ENCODE results near the gene ZC3H4. TPM values are rescaled to one million over a fixed set of nuclear protein-coding genes. Genes with fewer than 3 reads are reported as not detected.

The ZC3H4 gene
- total and polyA plus RNA-seq, 9 of the 15 experiments (the other 6 are each of a cell fraction or from before 2014, with no cell fraction given): 2.2 to 75.6 (median 18.3) TPM

Other genes with a start within 250 kb of the ZC3H4 start
Only the 7 nearest of the 9 such genes appear.
- 1.2 and 2.0 TPM in 2 replicates for gene NPAS1, start 93.9 kb downstream of the ZC3H4 start, total RNA-seq (2014; rRNA removed)
- 0.13 and 0.58 TPM in 2 replicates for gene NPAS1, start 93.9 kb downstream of the ZC3H4 start, total RNA-seq (2014; rRNA removed; fragmentation: Illumina TruSeq; extraction: Trizol)
- gene NPAS1, start 93.9 kb downstream of the ZC3H4 start, total RNA-seq (2015; rRNA removed; fragmentation: Illumina TruSeq; extraction: Trizol): 2.5 and 2.9 TPM in 2 replicates
- 5.2 and 5.3 TPM in 2 replicates for gene NPAS1, start 93.9 kb downstream of the ZC3H4 start, total RNA-seq (2021)
- gene NPAS1, start 93.9 kb downstream of the ZC3H4 start, polyA plus RNA-seq (2011; rRNA removed): 1.6 and 2.4 TPM in 2 replicates
- 1.2 and 3.2 TPM in 2 replicates for gene NPAS1, start 93.9 kb downstream of the ZC3H4 start, polyA plus RNA-seq (2014; fragmentation: Illumina TruSeq; extraction: Trizol)
- not detected for gene NPAS1, start 93.9 kb downstream of the ZC3H4 start, polyA plus RNA-seq (2014; fragmentation: Nextera tagmentation; extraction: Ambion mirVana)
- gene NPAS1, start 93.9 kb downstream of the ZC3H4 start, polyA plus RNA-seq (2014; rRNA removed): 3.0 and 4.6 TPM in 2 replicates
- gene TMEM160, start 65.2 kb downstream of the ZC3H4 start, total RNA-seq (2014; rRNA removed): 95.2 and 166 TPM in 2 replicates
- 0.64 and 2.4 TPM in 2 replicates for gene TMEM160, start 65.2 kb downstream of the ZC3H4 start, total RNA-seq (2014; rRNA removed; fragmentation: Illumina TruSeq; extraction: Trizol)
- 2.4 and 4.4 TPM in 2 replicates for gene TMEM160, start 65.2 kb downstream of the ZC3H4 start, total RNA-seq (2015; rRNA removed; fragmentation: Illumina TruSeq; extraction: Trizol)
- gene TMEM160, start 65.2 kb downstream of the ZC3H4 start, total RNA-seq (2021): 77.6 and 79.5 TPM in 2 replicates
- gene TMEM160, start 65.2 kb downstream of the ZC3H4 start, polyA plus RNA-seq (2011; rRNA removed): 8.7 and 14.0 TPM in 2 replicates
- 1.4 TPM in 1 of 2 replicates, not detected in the other for gene TMEM160, start 65.2 kb downstream of the ZC3H4 start, polyA plus RNA-seq (2014; fragmentation: Illumina TruSeq; extraction: Trizol)
- gene TMEM160, start 65.2 kb downstream of the ZC3H4 start, polyA plus RNA-seq (2014; fragmentation: Nextera tagmentation; extraction: Ambion mirVana): under 1 TPM; 0.10 to 0.25 TPM
- 85.9 and 90.7 TPM in 2 replicates for gene TMEM160, start 65.2 kb downstream of the ZC3H4 start, polyA plus RNA-seq (2014; rRNA removed)
- 194 and 213 TPM in 2 replicates for gene SAE1, start 17.1 kb upstream of the ZC3H4 start, total RNA-seq (2014; rRNA removed)
- 215 and 244 TPM in 2 replicates for gene SAE1, start 17.1 kb upstream of the ZC3H4 start, total RNA-seq (2014; rRNA removed; fragmentation: Illumina TruSeq; extraction: Trizol)
- gene SAE1, start 17.1 kb upstream of the ZC3H4 start, total RNA-seq (2015; rRNA removed; fragmentation: Illumina TruSeq; extraction: Trizol): 220 and 231 TPM in 2 replicates
- gene SAE1, start 17.1 kb upstream of the ZC3H4 start, total RNA-seq (2021): 205 and 217 TPM in 2 replicates
- 199 and 297 TPM in 2 replicates for gene SAE1, start 17.1 kb upstream of the ZC3H4 start, polyA plus RNA-seq (2011; rRNA removed)
- 293 and 299 TPM in 2 replicates for gene SAE1, start 17.1 kb upstream of the ZC3H4 start, polyA plus RNA-seq (2014; fragmentation: Illumina TruSeq; extraction: Trizol)
- 100 to 1,000 TPM in 1 of 2 experiments, 10 to 100 TPM in 1; 82.8 to 133 TPM for gene SAE1, start 17.1 kb upstream of the ZC3H4 start, polyA plus RNA-seq (2014; fragmentation: Nextera tagmentation; extraction: Ambion mirVana)
- gene SAE1, start 17.1 kb upstream of the ZC3H4 start, polyA plus RNA-seq (2014; rRNA removed): 250 and 273 TPM in 2 replicates
- gene BBC3, start 117.4 kb upstream of the ZC3H4 start, total RNA-seq (2014; rRNA removed): 25.2 and 26.9 TPM in 2 replicates
- 3.5 and 4.1 TPM in 2 replicates for gene BBC3, start 117.4 kb upstream of the ZC3H4 start, total RNA-seq (2014; rRNA removed; fragmentation: Illumina TruSeq; extraction: Trizol)
- 5.3 and 5.4 TPM in 2 replicates for gene BBC3, start 117.4 kb upstream of the ZC3H4 start, total RNA-seq (2015; rRNA removed; fragmentation: Illumina TruSeq; extraction: Trizol)
- 20.3 and 30.7 TPM in 2 replicates for gene BBC3, start 117.4 kb upstream of the ZC3H4 start, total RNA-seq (2021)
- 4.8 and 4.9 TPM in 2 replicates for gene BBC3, start 117.4 kb upstream of the ZC3H4 start, polyA plus RNA-seq (2011; rRNA removed)
- 2.0 and 11.7 TPM in 2 replicates for gene BBC3, start 117.4 kb upstream of the ZC3H4 start, polyA plus RNA-seq (2014; fragmentation: Illumina TruSeq; extraction: Trizol)
- gene BBC3, start 117.4 kb upstream of the ZC3H4 start, polyA plus RNA-seq (2014; fragmentation: Nextera tagmentation; extraction: Ambion mirVana): under 1 TPM; 0.15 to 0.32 TPM
- gene BBC3, start 117.4 kb upstream of the ZC3H4 start, polyA plus RNA-seq (2014; rRNA removed): 21.6 and 22.5 TPM in 2 replicates
- 21.1 and 22.7 TPM in 2 replicates for gene CCDC9, start 142.7 kb upstream of the ZC3H4 start, total RNA-seq (2014; rRNA removed)
- 5.5 and 6.5 TPM in 2 replicates for gene CCDC9, start 142.7 kb upstream of the ZC3H4 start, total RNA-seq (2014; rRNA removed; fragmentation: Illumina TruSeq; extraction: Trizol)
- gene CCDC9, start 142.7 kb upstream of the ZC3H4 start, total RNA-seq (2015; rRNA removed; fragmentation: Illumina TruSeq; extraction: Trizol): 8.4 and 9.6 TPM in 2 replicates
- 29.3 and 38.6 TPM in 2 replicates for gene CCDC9, start 142.7 kb upstream of the ZC3H4 start, total RNA-seq (2021)
- 4.8 and 5.3 TPM in 2 replicates for gene CCDC9, start 142.7 kb upstream of the ZC3H4 start, polyA plus RNA-seq (2011; rRNA removed)
- gene CCDC9, start 142.7 kb upstream of the ZC3H4 start, polyA plus RNA-seq (2014; fragmentation: Illumina TruSeq; extraction: Trizol): 19.5 and 21.6 TPM in 2 replicates
- gene CCDC9, start 142.7 kb upstream of the ZC3H4 start, polyA plus RNA-seq (2014; fragmentation: Nextera tagmentation; extraction: Ambion mirVana): under 1 TPM; 0.23 to 0.57 TPM
- 27.9 and 31.8 TPM in 2 replicates for gene CCDC9, start 142.7 kb upstream of the ZC3H4 start, polyA plus RNA-seq (2014; rRNA removed)
- 11.3 and 15.0 TPM in 2 replicates for gene INAFM1, start 161.1 kb upstream of the ZC3H4 start, total RNA-seq (2014; rRNA removed)
- gene INAFM1, start 161.1 kb upstream of the ZC3H4 start, total RNA-seq (2014; rRNA removed; fragmentation: Illumina TruSeq; extraction: Trizol): 0.95 and 1.2 TPM in 2 replicates
- 2.1 and 2.3 TPM in 2 replicates for gene INAFM1, start 161.1 kb upstream of the ZC3H4 start, total RNA-seq (2015; rRNA removed; fragmentation: Illumina TruSeq; extraction: Trizol)
- 26.6 and 30.9 TPM in 2 replicates for gene INAFM1, start 161.1 kb upstream of the ZC3H4 start, total RNA-seq (2021)
- 3.1 and 7.8 TPM in 2 replicates for gene INAFM1, start 161.1 kb upstream of the ZC3H4 start, polyA plus RNA-seq (2011; rRNA removed)
- gene INAFM1, start 161.1 kb upstream of the ZC3H4 start, polyA plus RNA-seq (2014; fragmentation: Illumina TruSeq; extraction: Trizol): 4.6 and 8.8 TPM in 2 replicates
- under 1 TPM; 0.71 to 0.87 TPM for gene INAFM1, start 161.1 kb upstream of the ZC3H4 start, polyA plus RNA-seq (2014; fragmentation: Nextera tagmentation; extraction: Ambion mirVana)
- 21.8 and 27.1 TPM in 2 replicates for gene INAFM1, start 161.1 kb upstream of the ZC3H4 start, polyA plus RNA-seq (2014; rRNA removed)
- gene C5AR1, start 196.1 kb upstream of the ZC3H4 start, total RNA-seq (2014; rRNA removed): not detected in 2 replicates
- gene C5AR1, start 196.1 kb upstream of the ZC3H4 start, total RNA-seq (2014; rRNA removed; fragmentation: Illumina TruSeq; extraction: Trizol): not detected in 2 replicates
- 0.08 and 0.40 TPM in 2 replicates for gene C5AR1, start 196.1 kb upstream of the ZC3H4 start, total RNA-seq (2015; rRNA removed; fragmentation: Illumina TruSeq; extraction: Trizol)
- gene C5AR1, start 196.1 kb upstream of the ZC3H4 start, total RNA-seq (2021): 0.51 and 1.6 TPM in 2 replicates
- 0.11 and 0.46 TPM in 2 replicates for gene C5AR1, start 196.1 kb upstream of the ZC3H4 start, polyA plus RNA-seq (2011; rRNA removed)
- gene C5AR1, start 196.1 kb upstream of the ZC3H4 start, polyA plus RNA-seq (2014; fragmentation: Illumina TruSeq; extraction: Trizol): 0.06 and 0.17 TPM in 2 replicates
- under 1 TPM; 0.17 TPM for gene C5AR1, start 196.1 kb upstream of the ZC3H4 start, polyA plus RNA-seq (2014; fragmentation: Nextera tagmentation; extraction: Ambion mirVana)
- gene C5AR1, start 196.1 kb upstream of the ZC3H4 start, polyA plus RNA-seq (2014; rRNA removed): 0.09 TPM in 1 of 2 replicates, not detected in the other